Calu3 (cell line): ENCODE measurements around the gene CD300LD. TPM values are rescaled to one million over a fixed set of nuclear protein-coding genes. Genes with fewer than 3 reads are reported as not detected.

Source experiments
- BruUV-seq: library from RNA; stranded (reverse); fragments of 400-500 nt; replicated peaks from 2 replicates; lab custom pipeline; 2021; lab: Mats Ljungman, UMichigan
- CTCF ChIA-PET: fragments of 300-600 bp; sonication (Branson Sonifier 250); formaldehyde crosslinking; loops from one replicate; lab custom pipeline; 2022; ENCODE audit warnings: antibody characterized with exemption; lab: Charles Lee
- DNase-seq: peaks from one replicate; pipeline ENCODE4 v3.0.0; 2022
- H3K27ac Mint-ChIP-seq: one replicate; pipeline ENCODE4 v1.8.0; 2022; ENCODE audit warnings: mixed read lengths; ENCODE audit not compliant: unreplicated experiment
- H3K27me3 Mint-ChIP-seq: one replicate; pipeline ENCODE4 v1.8.0; 2022; ENCODE audit warnings: mixed read lengths; ENCODE audit not compliant: unreplicated experiment
- H3K36me3 Mint-ChIP-seq: one replicate; pipeline ENCODE4 v1.8.0; 2022; ENCODE audit warnings: mild to moderate bottlenecking, moderate library complexity, mixed read lengths; ENCODE audit not compliant: insufficient read depth, unreplicated experiment
- H3K4me1 Mint-ChIP-seq: one replicate; pipeline ENCODE4 v1.8.0; 2022; ENCODE audit warnings: mild to moderate bottlenecking, low read depth, mixed read lengths; ENCODE audit not compliant: unreplicated experiment
- H3K4me3 Mint-ChIP-seq: one replicate; pipeline ENCODE4 v1.8.0; 2022; ENCODE audit warnings: mild to moderate bottlenecking, low read depth, moderate library complexity, mixed read lengths; ENCODE audit not compliant: unreplicated experiment
- H3K9me3 Mint-ChIP-seq: one replicate; pipeline ENCODE4 v1.8.0; 2022; ENCODE audit warnings: low read depth, mixed read lengths; ENCODE audit not compliant: unreplicated experiment
- intact Hi-C: fragments of 100-400 bp; cut with micrococcal nuclease; formaldehyde crosslinking; loops from one replicate; pipeline ENCODE4 v1.10.0; 2022; ENCODE audit not compliant: unreplicated experiment
- total RNA-seq: library from RNA; stranded (reverse); gene quantifications from 2 replicates; pipeline ENCODE4 v1.2.3, GENCODE V29; 2022
- TF ChIP-seq, protein P1 (sequence below): fragments of 200-600 bp; IDR thresholded peaks from one replicate; pipeline ENCODE4 v1.8.0; 2022; ENCODE audit warnings: antibody characterized with exemption; ENCODE audit not compliant: unreplicated experiment

The CD300LD gene
- total RNA-seq, 1 experiment from 2014 or later: not detected

DNA sequence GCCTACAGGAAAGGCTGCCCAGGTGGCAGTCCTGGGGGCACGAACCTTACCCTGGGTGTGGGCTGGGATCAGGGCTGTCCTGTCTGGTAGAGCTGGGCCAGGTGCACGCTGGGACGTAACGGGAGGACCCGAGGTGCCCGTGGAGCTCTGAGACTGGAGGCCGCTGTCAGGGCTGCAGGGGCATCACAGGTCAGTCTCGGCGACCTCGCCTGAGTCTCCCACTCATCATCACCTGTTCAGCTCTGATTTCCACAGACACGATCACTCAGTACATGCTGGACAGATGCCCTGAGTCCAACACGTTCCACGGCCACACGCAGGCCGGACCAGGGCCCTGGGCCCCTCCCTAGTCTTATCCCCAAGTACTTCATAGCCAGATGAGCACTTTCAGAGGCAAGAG is 41.5 kb downstream of the CD300LD start:
- no TSS peak for BruUV-seq
- intact Hi-C loops: no loop called here

DNA sequence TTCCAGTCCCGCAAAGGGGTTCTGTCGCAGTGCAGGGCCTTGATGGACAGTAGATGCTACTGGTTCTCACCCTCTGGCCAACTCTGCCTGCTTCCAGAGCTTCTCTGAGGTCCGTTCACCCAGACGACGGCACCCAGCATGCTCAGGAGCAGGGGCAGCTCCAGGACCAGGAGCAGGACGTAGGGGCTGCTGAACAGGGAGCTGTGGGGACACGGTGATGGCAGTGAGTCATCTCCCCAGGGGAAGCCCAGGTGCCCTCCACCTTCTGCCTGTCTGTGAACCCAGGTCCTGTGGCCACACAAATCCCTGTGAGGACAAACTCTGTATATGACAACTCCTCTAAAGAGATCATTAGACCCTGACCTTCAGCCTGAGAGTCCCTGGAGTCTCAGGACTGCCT is 42.7 kb downstream of the CD300LD start:
- CTCF ChIA-PET: no interaction called here
- H3K27ac Mint-ChIP-seq: no peak overlapping the region
- TF ChIP-seq, protein P1, sequence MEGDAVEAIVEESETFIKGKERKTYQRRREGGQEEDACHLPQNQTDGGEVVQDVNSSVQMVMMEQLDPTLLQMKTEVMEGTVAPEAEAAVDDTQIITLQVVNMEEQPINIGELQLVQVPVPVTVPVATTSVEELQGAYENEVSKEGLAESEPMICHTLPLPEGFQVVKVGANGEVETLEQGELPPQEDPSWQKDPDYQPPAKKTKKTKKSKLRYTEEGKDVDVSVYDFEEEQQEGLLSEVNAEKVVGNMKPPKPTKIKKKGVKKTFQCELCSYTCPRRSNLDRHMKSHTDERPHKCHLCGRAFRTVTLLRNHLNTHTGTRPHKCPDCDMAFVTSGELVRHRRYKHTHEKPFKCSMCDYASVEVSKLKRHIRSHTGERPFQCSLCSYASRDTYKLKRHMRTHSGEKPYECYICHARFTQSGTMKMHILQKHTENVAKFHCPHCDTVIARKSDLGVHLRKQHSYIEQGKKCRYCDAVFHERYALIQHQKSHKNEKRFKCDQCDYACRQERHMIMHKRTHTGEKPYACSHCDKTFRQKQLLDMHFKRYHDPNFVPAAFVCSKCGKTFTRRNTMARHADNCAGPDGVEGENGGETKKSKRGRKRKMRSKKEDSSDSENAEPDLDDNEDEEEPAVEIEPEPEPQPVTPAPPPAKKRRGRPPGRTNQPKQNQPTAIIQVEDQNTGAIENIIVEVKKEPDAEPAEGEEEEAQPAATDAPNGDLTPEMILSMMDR: no peak
- H3K36me3 Mint-ChIP-seq: no peaks in the 10 kb centered on the region
- BruUV-seq: no TSS peak
- DNase-seq: no peak
- no peaks in the 10 kb centered on the region for H3K9me3 Mint-ChIP-seq
- peaks cover 96% of the 10 kb centered on the region for H3K27me3 Mint-ChIP-seq
- H3K4me3 Mint-ChIP-seq: no peak overlapping the region
- intact Hi-C loops: no loop called here
- H3K4me1 Mint-ChIP-seq: no peaks in the 10 kb centered on the region

More for the DNA sequence above, 41.5 kb downstream of the CD300LD start:
- Mint-ChIP-seq H3K27me3 (peaks cover 92% of the 10 kb centered on the region), H3K4me3 (no peak overlapping the region), H3K36me3 (no peaks in the 10 kb centered on the region), H3K9me3 (no peaks in the 10 kb centered on the region), H3K4me1 (no peaks in the 10 kb centered on the region), H3K27ac (no peak overlapping the region)
- CTCF ChIA-PET: no interaction called here
- TF ChIP-seq, protein P1: no peak
- DNase-seq: no peak

DNA sequence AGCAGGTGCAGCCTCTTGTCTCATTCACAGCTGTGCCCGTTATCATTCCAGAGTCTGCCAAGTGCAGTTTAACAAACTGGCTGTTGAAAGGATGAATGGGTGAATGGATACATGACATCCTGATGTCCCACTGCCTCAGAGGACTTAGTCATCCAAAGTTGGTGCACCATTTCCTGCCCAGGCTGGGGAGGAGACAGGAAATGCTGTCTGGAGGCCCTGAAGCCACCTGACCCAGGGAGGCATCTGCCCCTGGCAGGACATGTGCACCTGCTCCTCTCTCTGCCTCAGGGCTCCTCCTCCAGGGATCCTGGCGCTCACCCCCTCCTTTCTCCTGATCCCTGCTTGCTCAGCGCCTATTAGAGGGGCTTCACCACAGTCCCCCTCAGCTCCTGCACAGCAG is 44.3 kb downstream of the CD300LD start:
- Mint-ChIP-seq H3K27me3 (peaks cover 91% of the 10 kb centered on the region), H3K9me3 (no peaks in the 10 kb centered on the region), H3K27ac (no peak overlapping the region), H3K4me3 (no peak overlapping the region), H3K4me1 (no peaks in the 10 kb centered on the region), H3K36me3 (no peaks in the 10 kb centered on the region)
- no peak for DNase-seq
- BruUV-seq: no TSS peak
- intact Hi-C loops: no loop called here
- TF ChIP-seq, protein P1: no peak
- CTCF ChIA-PET: no interaction called here

DNA sequence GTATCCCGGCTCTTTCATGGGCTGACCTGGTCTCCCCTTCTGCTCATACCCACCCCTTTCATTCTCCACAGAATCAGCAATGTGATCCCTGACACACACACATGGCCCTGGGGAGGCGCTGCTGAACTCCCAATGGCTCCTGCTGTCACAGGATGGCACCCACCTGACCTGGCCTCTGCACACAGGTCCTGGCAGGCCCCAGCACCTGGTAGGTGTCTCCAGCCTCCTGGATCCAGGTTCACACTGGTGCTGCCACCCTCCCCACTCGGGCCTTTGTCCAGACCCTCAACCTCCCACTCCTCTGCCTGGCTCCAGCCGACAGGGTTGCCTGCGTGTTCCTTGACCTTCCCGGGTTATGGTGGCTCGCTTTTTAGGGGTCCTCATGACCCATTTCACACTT is 44.8 kb downstream of the CD300LD start:
- CTCF ChIA-PET: no interaction called here
- no peak overlapping the region for H3K4me3 Mint-ChIP-seq
- no TSS peak for BruUV-seq
- DNase-seq: no peak
- no peaks in the 10 kb centered on the region for H3K4me1 Mint-ChIP-seq
- intact Hi-C loops: no loop called here
- H3K27ac Mint-ChIP-seq: no peak overlapping the region
- no peaks in the 10 kb centered on the region for H3K9me3 Mint-ChIP-seq
- H3K36me3 Mint-ChIP-seq: no peaks in the 10 kb centered on the region
- TF ChIP-seq, protein P1: no peak
- peaks cover 91% of the 10 kb centered on the region for H3K27me3 Mint-ChIP-seq

DNA sequence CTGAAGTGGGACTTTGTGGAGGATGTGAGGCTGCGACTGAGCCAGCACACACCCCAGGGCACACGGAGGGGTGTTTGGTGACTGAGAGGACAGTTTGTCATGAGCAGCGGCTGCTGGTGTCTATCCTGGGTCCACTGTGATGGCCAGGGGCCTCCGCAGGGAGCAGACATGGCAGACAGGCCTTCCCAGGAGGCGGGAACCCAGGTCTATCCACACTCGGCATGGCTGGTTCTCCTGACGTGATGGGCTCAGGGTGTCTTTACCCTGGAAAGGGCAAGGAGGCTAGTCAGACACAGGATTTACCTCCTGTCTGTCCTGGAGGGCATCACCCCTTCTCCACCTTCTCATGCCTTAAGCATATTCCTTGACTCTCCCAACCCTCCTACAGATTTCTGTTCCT is 45.5 kb downstream of the CD300LD start:
- no peak for DNase-seq
- no peaks in the 10 kb centered on the region for H3K4me1 Mint-ChIP-seq
- no peaks in the 10 kb centered on the region for H3K36me3 Mint-ChIP-seq
- CTCF ChIA-PET: no interaction called here
- H3K9me3 Mint-ChIP-seq: no peaks in the 10 kb centered on the region
- intact Hi-C loops: no loop called here
- TF ChIP-seq, protein P1: no peak
- no peak overlapping the region for H3K4me3 Mint-ChIP-seq
- H3K27ac Mint-ChIP-seq: no peak overlapping the region
- peaks cover 91% of the 10 kb centered on the region for H3K27me3 Mint-ChIP-seq
- BruUV-seq: no TSS peak
